ENCODE results near the gene AHRR.

DNA sequence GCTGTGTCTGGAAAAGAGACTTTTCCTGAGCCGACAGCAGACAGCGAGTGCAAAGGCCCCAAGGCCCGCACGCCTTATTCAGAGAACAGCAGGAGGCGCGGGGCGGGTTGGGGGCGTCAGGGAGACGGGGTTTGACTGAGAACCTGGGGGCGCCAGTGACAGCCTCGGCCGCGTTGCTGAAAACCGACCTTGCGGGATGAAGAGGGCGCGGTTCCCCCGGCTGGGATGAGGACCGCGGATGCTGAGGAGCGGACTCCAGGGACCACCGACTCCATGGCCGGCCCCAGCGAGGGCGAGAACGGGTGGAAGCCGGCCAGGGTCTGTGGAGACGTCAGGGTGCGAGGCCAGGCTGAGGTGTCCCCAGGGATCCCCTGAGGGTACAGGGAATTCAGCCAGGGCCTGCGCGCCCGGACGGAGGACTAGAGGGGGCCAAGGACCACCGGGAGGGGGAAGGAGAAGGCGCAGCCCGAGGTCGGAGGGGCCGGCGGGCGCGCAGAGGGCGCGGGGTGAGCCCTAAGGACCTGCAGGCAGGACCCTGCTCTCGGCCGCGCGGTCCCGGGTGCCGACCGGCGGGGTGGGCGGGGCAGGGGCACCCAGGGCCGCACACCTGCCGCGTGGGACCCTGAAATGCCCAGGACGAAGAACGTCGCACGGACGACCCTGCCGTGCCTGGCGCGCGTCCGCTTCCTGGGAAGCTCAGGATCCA lies 837 bp upstream of the AHRR start:
- TF ChIP-seq, protein P1, sequence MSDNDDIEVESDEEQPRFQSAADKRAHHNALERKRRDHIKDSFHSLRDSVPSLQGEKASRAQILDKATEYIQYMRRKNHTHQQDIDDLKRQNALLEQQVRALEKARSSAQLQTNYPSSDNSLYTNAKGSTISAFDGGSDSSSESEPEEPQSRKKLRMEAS (IDR thresholded peaks at IDR 0.05): no peak
- TF ChIP-seq FOXM1 (IDR thresholded peaks at IDR 0.05; ENCODE audit: borderline replicate concordance, low read depth) (no peak), CEBPB (IDR thresholded peaks at IDR 0.05) (no peak), EP300 (IDR thresholded peaks at IDR 0.05; ENCODE audit: borderline replicate concordance) (no peak)
